HL-60 (cell line): Measurements from ENCODE around the gene MOB3C.

Source experiments
- DNase-seq, 2 experiments: peaks; one replicate each; pipeline ENCODE4 v3.0.0-alpha.2; 2010 to 2020; ENCODE audit warnings: low read depth in 1 of 2, low spot score in 1 of 2
- H3K27ac ChIP-seq: fragments of 250-450 bp; sonication (Bioruptor Pico); replicated peaks from 2 replicates; pipeline ENCODE4 v1.5.1; 2020; ENCODE audit warnings: mild to moderate bottlenecking, moderate library complexity
- H3K27me3 ChIP-seq: fragments of 250-450 bp; sonication (Bioruptor Pico); 2 replicates; pipeline ENCODE4 v1.5.1; 2021; ENCODE audit warnings: mild to moderate bottlenecking, moderate library complexity; ENCODE audit not compliant: insufficient read depth, poor library complexity, severe bottlenecking
- H3K4me3 ChIP-seq: replicated peaks from 2 replicates; pipeline ENCODE4 v1.5.1; 2011; ENCODE audit warnings: mild to moderate bottlenecking, control low read depth, low read length; ENCODE audit not compliant: insufficient read depth
- CTCF ChIP-seq: IDR thresholded peaks from one replicate; pipeline ENCODE4 v1.5.1; 2011; ENCODE audit warnings: low read length, control low read depth, inconsistent platforms; ENCODE audit not compliant: insufficient read depth
- GABPA ChIP-seq: IDR thresholded peaks from 2 replicates; pipeline ENCODE4 v1.6.1; 2012; ENCODE audit warnings: low read depth
- POLR2AphosphoS5 ChIP-seq: IDR thresholded peaks from 2 replicates; pipeline ENCODE4 v1.6.1; 2012; ENCODE audit warnings: low read depth
- REST ChIP-seq: IDR thresholded peaks from 2 replicates; pipeline ENCODE4 v1.6.1; 2012; ENCODE audit warnings: low read depth; ENCODE audit not compliant: insufficient replicate concordance
- SPI1 ChIP-seq: IDR thresholded peaks from 2 replicates; pipeline ENCODE4 v1.6.1; 2012; ENCODE audit warnings: low read depth, mild to moderate bottlenecking, borderline replicate concordance

Gene MOB3C

GRCh38 chr1:46607345-46608130 is 9.1 kb downstream of the MOB3C start:
- no peak for TF ChIP-seq CTCF
- TF ChIP-seq SPI1 = no peak
- DNase-seq = no peak
- Histone ChIP-seq H3K27me3 (no peaks in the 10 kb centered on the region), H3K27ac (no peak overlapping the region), H3K4me3 (no peak overlapping the region)

- Histone ChIP-seq H3K27ac (no peak overlapping the region), H3K4me3 (no peak overlapping the region), H3K27me3 (no peaks in the 10 kb centered on the region)
- TF ChIP-seq POLR2AphosphoS5 (no peak), GABPA (no peak), CTCF (no peak), SPI1 (no peak)
- DNase-seq = no peak
Observed at GRCh38 chr1:46606255-46606965, 10.2 kb downstream of the MOB3C start.

- TF ChIP-seq CTCF (no peak), POLR2AphosphoS5 (peak; percentile 53), SPI1 (no peak)
- Histone ChIP-seq H3K4me3 (no peak overlapping the region), H3K27me3 (no peaks in the 10 kb centered on the region), H3K27ac (no peak overlapping the region)
- peak in 1 of 2 experiments; percentile 56 for DNase-seq
Observed at GRCh38 chr1:46605232-46605631, 11.4 kb downstream of the MOB3C start.

GRCh38 chr1:46603858-46604549 is 12.6 kb downstream of the MOB3C start, which contains the start of gene MKNK1:
MKNK1 (minus strand) TSS chr1:46604268; CDS start chr1:46583327, 20,941 bp downstream.
- Histone ChIP-seq H3K27ac (peak within 1 kb of the TSS; percentile 66), H3K27me3 (no peaks in the 10 kb centered on the region), H3K4me3 (peak within 1 kb of the TSS; percentile 87)
- peak; percentile 91 to 95 for DNase-seq
- peak; percentile 88 for TF ChIP-seq POLR2AphosphoS5
- TF ChIP-seq CTCF = no peak
- TF ChIP-seq SPI1 = no peak

- H3K27ac ChIP-seq = peak overlapping the region; percentile 66
- H3K27me3 ChIP-seq = no peaks in the 10 kb centered on the region
- no peak for TF ChIP-seq REST
- no peak for TF ChIP-seq POLR2AphosphoS5
- TF ChIP-seq GABPA = no peak
- TF ChIP-seq SPI1 = no peak
- TF ChIP-seq CTCF = no peak
- no peak for DNase-seq
- peak overlapping the region; percentile 87 for H3K4me3 ChIP-seq
Observed at GRCh38 chr1:46603481-46603857, 13.1 kb downstream of the MOB3C start.
